TTC549 (cell line): ENCODE measurements around the gene PPP4R2.
A peak's percentile ranks its signal among the peaks of the same experiment; 100 is the strongest.

Experiments used
- FAIRE-seq: peaks from 2 replicates; lab custom pipeline; 2012; peaks lifted over from hg19 to GRCh38; lab: Jason Lieb, UNC

PPP4R2 gene

GRCh38 chr3:73070675-73071575, 74.3 kb downstream of the PPP4R2 start:
- no peak for FAIRE-seq

GRCh38 chr3:73071952-73072351, 75.3 kb downstream of the PPP4R2 start:
- FAIRE-seq: no peak

- no peak for FAIRE-seq
Observed at GRCh38 chr3:73072634-73073033, 76.0 kb downstream of the PPP4R2 start.

GRCh38 chr3:73073091-73073707, 76.6 kb downstream of the PPP4R2 start:
- no peak for FAIRE-seq

GRCh38 chr3:73074781-73075180, 78.2 kb downstream of the PPP4R2 start:
- FAIRE-seq: no peak

GRCh38 chr3:73080216-73080966, 83.8 kb downstream of the PPP4R2 start:
- FAIRE-seq: no peak

GRCh38 chr3:73081140-73081539, 84.5 kb downstream of the PPP4R2 start:
- no peak for FAIRE-seq

GRCh38 chr3:73084170-73084569, 87.6 kb downstream of the PPP4R2 start:
- FAIRE-seq: no peak

GRCh38 chr3:73086071-73086494, 89.5 kb downstream of the PPP4R2 start:
- FAIRE-seq: peak; percentile 88

- no peak for FAIRE-seq
Observed at GRCh38 chr3:73094129-73094528, 97.5 kb downstream of the PPP4R2 start.

GRCh38 chr3:73094951-73095350, 98.3 kb downstream of the PPP4R2 start:
- FAIRE-seq: no peak

- no peak for FAIRE-seq
Observed at GRCh38 chr3:73096169-73096568, 99.6 kb downstream of the PPP4R2 start.

GRCh38 chr3:73098026-73098425, 101.4 kb downstream of the PPP4R2 start:
- no peak for FAIRE-seq

- FAIRE-seq: no peak
Observed at GRCh38 chr3:73098873-73099272, 102.3 kb downstream of the PPP4R2 start.

GRCh38 chr3:73100741-73101559, 104.3 kb downstream of the PPP4R2 start:
- peak; percentile 52 for FAIRE-seq

- FAIRE-seq: no peak
Observed at GRCh38 chr3:73101881-73102280, 105.3 kb downstream of the PPP4R2 start.

GRCh38 chr3:73107215-73107614, 110.6 kb downstream of the PPP4R2 start:
- FAIRE-seq: no peak

- FAIRE-seq: no peak
Observed at GRCh38 chr3:73107676-73108187, 111.1 kb downstream of the PPP4R2 start.

- no peak for FAIRE-seq
Observed at GRCh38 chr3:73108750-73109149, 112.1 kb downstream of the PPP4R2 start.

- FAIRE-seq: peak; percentile 95
Observed at GRCh38 chr3:73110530-73110929, 113.9 kb downstream of the PPP4R2 start.

- FAIRE-seq: no peak
Observed at GRCh38 chr3:73114711-73115110, 118.1 kb downstream of the PPP4R2 start.

- no peak for FAIRE-seq
Observed at GRCh38 chr3:73115806-73116205, 119.2 kb downstream of the PPP4R2 start.
